Fibroblast of villous mesenchyme (primary cell): Measurements from ENCODE around the gene TEX51. TPM values are rescaled to one million over a fixed set of nuclear protein-coding genes. Genes with fewer than 3 reads are reported as not detected.

Experiments used
- DNase-seq: peaks from one replicate; pipeline ENCODE4 v3.0.0-alpha.2; 2010; ENCODE audit warnings: low read depth
- H3K4me3 ChIP-seq: 2 replicates; pipeline ENCODE4 v1.5.1; 2011; ENCODE audit warnings: low read depth, mild to moderate bottlenecking, low read length
- CTCF ChIP-seq: IDR thresholded peaks from 2 replicates; pipeline ENCODE4 v1.5.1; 2012; ENCODE audit warnings: low read depth, mild to moderate bottlenecking, low read length; ENCODE audit not compliant: insufficient read depth
- total RNA-seq: library from RNA; depleted of rRNA; stranded (reverse); fragments of >200 nt; gene quantifications from 2 replicates; pipeline ENCODE4 v1.2.3, GENCODE V29; 2012

Gene TEX51
- total RNA-seq, 1 donor, result not detected

GRCh38 chr2:126909781-126910180 lies 11.1 kb downstream of the TEX51 start:
- no peak for TF ChIP-seq CTCF
- DNase-seq, result no peak
- H3K4me3 ChIP-seq, result no peak overlapping the region

- DNase-seq, result no peak
- no peak for TF ChIP-seq CTCF
- no peak overlapping the region for H3K4me3 ChIP-seq
These were observed 11.9 kb downstream of the TEX51 start for GRCh38 chr2:126910637-126911036.

GRCh38 chr2:126911111-126911796 lies 12.6 kb downstream of the TEX51 start:
- no peak overlapping the region for H3K4me3 ChIP-seq
- TF ChIP-seq CTCF, result no peak
- DNase-seq, result no peak

- no peak overlapping the region for H3K4me3 ChIP-seq
- TF ChIP-seq CTCF, result no peak
- DNase-seq, result no peak
These were observed 13.5 kb downstream of the TEX51 start for GRCh38 chr2:126912201-126912600.

- DNase-seq, result no peak
- no peak for TF ChIP-seq CTCF
These were observed 14.6 kb downstream of the TEX51 start for GRCh38 chr2:126913329-126913728.

GRCh38 chr2:126913881-126914615 lies 15.4 kb downstream of the TEX51 start:
- no peak for TF ChIP-seq CTCF
- no peak overlapping the region for H3K4me3 ChIP-seq
- no peak for DNase-seq

More at GRCh38 chr2:126913329-126913728, 14.6 kb downstream of the TEX51 start:
- H3K4me3 ChIP-seq, result no peak overlapping the region
